AG04449 (cell line): ENCODE data around the gene ADAMTS14.

Source experiments
- CTCF ChIA-PET: fragments of 350-600 bp; formaldehyde crosslinking; extraction: SDS; loops from one replicate; lab custom pipeline; 2021; ENCODE audit warnings: antibody characterized with exemption; lab: Yijun Ruan, JAX
- POLR2A ChIA-PET: fragments of 400-600, 350-600 bp; formaldehyde crosslinking; extraction: SDS; loops from one replicate; lab custom pipeline; 2020; ENCODE audit warnings: antibody characterized with exemption, inconsistent platforms; lab: Yijun Ruan, JAX
- DNase-seq: peaks from one replicate; pipeline ENCODE4 v3.0.0-alpha.2; 2010; ENCODE audit warnings: low read depth, low spot score
- H3K4me3 ChIP-seq: 2 replicates; pipeline ENCODE4 v1.5.1; 2011; ENCODE audit warnings: low read depth, mild to moderate bottlenecking, control low read depth, low read length
- TF ChIP-seq, protein P1 (sequence below): IDR thresholded peaks from one replicate; pipeline ENCODE4 v1.5.1; 2011; ENCODE audit warnings: mild to moderate bottlenecking, moderate library complexity, low read length, control low read depth, inconsistent platforms; ENCODE audit not compliant: insufficient read depth; ENCODE audit errors: missing control alignments

ADAMTS14 gene

DNA sequence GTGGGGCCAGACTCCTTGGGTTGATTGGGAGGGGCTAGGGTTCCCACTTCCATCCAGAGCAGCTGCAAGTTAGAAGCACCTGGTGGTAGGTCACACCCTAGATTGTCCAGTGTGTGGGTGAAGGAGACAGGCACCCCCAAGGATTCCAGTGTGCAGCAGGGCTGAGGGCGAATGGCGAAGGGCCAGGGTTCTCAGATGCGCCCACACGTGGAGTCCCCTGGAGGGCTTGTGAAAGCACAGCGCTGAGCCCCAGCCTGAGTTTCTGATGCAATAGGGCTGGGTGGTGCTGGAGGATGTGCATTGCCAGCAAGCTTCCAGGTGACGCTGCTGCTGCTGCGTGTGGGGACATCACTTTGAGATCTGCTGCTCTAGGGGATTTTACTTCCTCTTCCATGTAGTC, 87.5 kb downstream of the ADAMTS14 start:
- POLR2A ChIA-PET: no interaction called here
- TF ChIP-seq, protein P1, sequence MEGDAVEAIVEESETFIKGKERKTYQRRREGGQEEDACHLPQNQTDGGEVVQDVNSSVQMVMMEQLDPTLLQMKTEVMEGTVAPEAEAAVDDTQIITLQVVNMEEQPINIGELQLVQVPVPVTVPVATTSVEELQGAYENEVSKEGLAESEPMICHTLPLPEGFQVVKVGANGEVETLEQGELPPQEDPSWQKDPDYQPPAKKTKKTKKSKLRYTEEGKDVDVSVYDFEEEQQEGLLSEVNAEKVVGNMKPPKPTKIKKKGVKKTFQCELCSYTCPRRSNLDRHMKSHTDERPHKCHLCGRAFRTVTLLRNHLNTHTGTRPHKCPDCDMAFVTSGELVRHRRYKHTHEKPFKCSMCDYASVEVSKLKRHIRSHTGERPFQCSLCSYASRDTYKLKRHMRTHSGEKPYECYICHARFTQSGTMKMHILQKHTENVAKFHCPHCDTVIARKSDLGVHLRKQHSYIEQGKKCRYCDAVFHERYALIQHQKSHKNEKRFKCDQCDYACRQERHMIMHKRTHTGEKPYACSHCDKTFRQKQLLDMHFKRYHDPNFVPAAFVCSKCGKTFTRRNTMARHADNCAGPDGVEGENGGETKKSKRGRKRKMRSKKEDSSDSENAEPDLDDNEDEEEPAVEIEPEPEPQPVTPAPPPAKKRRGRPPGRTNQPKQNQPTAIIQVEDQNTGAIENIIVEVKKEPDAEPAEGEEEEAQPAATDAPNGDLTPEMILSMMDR: no peak
- CTCF ChIA-PET: interaction anchor here (0.6 to 12.7 kb wide), 44 partner anchors 9 to 538 kb away, joined by 3 to 496 read pairs (median 4); partner anchors contain the start of genes SGPL1 and UNC5B
- DNase-seq: no peak
- H3K4me3 ChIP-seq: no peak overlapping the region

DNA sequence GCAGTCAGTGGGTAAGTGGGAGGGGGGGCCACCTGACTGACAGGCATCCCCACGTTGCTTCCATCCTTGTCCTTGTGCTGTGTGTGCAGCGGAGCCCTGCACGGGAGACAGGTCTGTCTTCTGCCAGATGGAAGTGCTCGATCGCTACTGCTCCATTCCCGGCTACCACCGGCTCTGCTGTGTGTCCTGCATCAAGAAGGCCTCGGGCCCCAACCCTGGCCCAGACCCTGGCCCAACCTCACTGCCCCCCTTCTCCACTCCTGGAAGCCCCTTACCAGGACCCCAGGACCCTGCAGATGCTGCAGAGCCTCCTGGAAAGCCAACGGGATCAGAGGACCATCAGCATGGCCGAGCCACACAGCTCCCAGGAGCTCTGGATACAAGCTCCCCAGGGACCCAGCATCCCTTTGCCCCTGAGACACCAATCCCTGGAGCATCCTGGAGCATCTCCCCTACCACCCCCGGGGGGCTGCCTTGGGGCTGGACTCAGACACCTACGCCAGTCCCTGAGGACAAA, 88.0 kb downstream of the ADAMTS14 start:
- ChIA-PET POLR2A (interaction anchor here (0.9 kb wide), 1 partner anchor 201 kb away, joined by 3 read pairs; no protein-coding TSS in a partner anchor), CTCF (interaction anchor here (0.6 to 12.7 kb wide), 23 partner anchors 11 to 538 kb away, joined by 3 to 496 read pairs (median 5); partner anchors contain the start of gene SGPL1)
- H3K4me3 ChIP-seq: no peak overlapping the region
- no peak for DNase-seq
- TF ChIP-seq, protein P1: no peak

DNA sequence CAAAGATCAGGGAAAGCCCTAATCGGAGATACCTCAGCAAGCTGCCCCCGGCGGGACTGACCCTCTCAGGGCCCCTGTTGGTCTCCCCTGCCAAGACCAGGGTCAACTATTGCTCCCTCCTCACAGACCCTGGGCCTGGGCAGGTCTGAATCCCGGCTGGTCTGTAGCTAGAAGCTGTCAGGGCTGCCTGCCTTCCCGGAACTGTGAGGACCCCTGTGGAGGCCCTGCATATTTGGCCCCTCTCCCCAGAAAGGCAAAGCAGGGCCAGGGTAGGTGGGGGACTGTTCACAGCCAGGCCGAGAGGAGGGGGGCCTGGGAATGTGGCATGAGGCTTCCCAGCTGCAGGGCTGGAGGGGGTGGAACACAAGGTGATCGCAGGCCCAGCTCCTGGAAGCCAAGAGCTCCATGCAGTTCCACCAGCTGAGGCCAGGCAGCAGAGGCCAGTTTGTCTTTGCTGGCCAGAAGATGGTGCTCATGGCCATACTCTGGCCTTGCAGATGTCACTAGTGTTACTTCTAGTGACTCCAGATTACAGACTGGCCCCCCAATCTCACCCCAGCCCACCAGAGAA, 88.8 kb downstream of the ADAMTS14 start:
- TF ChIP-seq, protein P1: peak; percentile 49
- ChIA-PET POLR2A (interaction anchor here (0.6 to 0.9 kb wide), 2 partner anchors 201 to 202 kb away, joined by 3 read pairs; no protein-coding TSS in a partner anchor), CTCF (interaction anchor here (0.6 to 12.7 kb wide), 22 partner anchors 10 to 448 kb away, joined by 3 to 496 read pairs (median 4); partner anchors contain the start of gene SGPL1)

DNA sequence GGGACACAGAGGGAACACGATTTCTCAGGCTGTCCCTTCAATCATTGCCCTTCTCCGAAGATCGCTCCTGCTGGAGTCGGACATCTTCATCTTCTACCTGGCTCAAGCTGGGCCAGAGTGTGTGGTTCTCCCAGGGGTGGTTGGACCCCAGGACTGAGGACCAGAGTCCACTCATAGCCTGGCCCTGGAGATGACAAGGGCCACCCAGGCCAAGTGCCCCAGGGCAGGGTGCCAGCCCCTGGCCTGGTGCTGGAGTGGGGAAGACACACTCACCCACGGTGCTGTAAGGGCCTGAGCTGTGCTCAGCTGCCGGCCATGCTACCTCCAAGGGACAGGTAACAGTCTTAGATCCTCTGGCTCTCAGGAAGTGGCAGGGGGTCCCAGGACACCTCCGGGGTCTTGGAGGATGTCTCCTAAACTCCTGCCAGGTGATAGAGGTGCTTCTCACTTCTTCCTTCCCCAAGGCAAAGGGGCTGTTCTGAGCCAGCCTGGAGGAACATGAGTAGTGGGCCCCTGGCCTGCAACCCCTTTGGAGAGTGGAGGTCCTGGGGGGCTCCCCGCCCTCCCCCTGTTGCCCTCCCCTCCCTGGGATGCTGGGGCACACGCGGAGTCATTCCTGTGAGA, 89.5 kb downstream of the ADAMTS14 start:
- ChIA-PET POLR2A (interaction anchor here (0.6 kb wide), 1 partner anchor 202 kb away, joined by 3 read pairs; no protein-coding TSS in a partner anchor), CTCF (interaction anchor here (0.7 to 12.7 kb wide), 10 partner anchors 8 to 445 kb away, joined by 3 to 496 read pairs (median 6); no protein-coding TSS in a partner anchor)
- TF ChIP-seq, protein P1: no peak
- no peak for DNase-seq
- H3K4me3 ChIP-seq: no peak overlapping the region

More for the DNA sequence above, 88.8 kb downstream of the ADAMTS14 start:
- H3K4me3 ChIP-seq: no peak overlapping the region
- DNase-seq: peak; percentile 10

DNA sequence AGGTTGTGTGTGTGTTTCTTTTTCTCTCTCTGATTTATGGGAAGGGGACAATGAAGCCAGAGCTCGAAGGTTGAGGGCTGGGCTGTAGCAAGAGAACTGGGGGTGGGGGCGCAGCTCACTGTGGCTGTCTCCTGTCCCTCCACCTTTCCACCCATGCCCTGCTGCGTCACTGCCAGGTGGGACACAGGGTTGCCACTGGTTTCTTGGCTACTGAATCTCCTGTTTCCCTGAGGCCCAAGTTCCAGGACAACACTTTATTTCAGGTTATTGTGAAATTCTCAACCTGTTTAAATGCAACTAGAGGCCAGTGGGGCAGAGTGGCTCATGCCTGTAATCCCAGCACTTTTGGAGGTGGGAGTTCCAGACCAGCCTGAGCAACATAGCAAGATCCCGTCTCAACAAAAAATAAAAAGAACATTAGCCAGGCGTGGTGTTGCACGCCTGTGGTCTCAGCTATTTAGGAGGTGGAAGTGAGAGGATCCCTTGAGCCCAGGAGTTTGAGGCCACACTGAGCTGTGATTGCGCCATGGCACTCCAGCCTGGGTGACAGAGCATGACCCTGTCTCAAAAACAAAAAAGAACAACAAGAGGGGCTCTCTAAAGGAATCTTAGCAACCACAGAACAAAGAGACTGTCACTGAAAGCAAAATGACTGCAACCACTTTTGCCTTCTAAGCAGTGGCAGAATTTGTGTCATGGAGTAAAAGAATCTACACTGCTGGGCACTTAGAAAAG, 90.3 kb downstream of the ADAMTS14 start:
- CTCF ChIA-PET: interaction anchor here (0.7 to 12.7 kb wide), 10 partner anchors 8 to 217 kb away, joined by 3 to 496 read pairs (median 5); no protein-coding TSS in a partner anchor
- H3K4me3 ChIP-seq: no peak overlapping the region
- POLR2A ChIA-PET: interaction anchor here (0.6 kb wide), 1 partner anchor 125 kb away, joined by 4 read pairs; no protein-coding TSS in a partner anchor
- TF ChIP-seq, protein P1: no peak
- no peak for DNase-seq
